ENCODE results near the gene TMEM91.

- TF ChIP-seq CTCF (IDR thresholded peaks at IDR 0.05; ENCODE audit: extremely low read depth in 1 of 2, insufficient read depth in 1 of 2, low read depth in 1 of 2, low read length in 2 of 2) (peak in 1 of 2 donors; percentile 1), POLR2A (IDR thresholded peaks at IDR 0.05; ENCODE audit: low read depth, low read length) (no peak), MYC (IDR thresholded peaks at IDR 0.05; ENCODE audit: low read depth, low read length) (no peak), EZH2 (IDR thresholded peaks at IDR 0.05; ENCODE audit: borderline replicate concordance, low read depth, low read length, severe bottlenecking) (no peak)
These were observed 21.9 kb upstream of the TMEM91 start for GRCh38 chr19:41354343-41354953.
